Measurements from ENCODE around the gene PDCL3. TPM values are rescaled to one million over a fixed set of nuclear protein-coding genes. Genes with fewer than 3 reads are reported as not detected.

PDCL3 gene
- 32.9 to 49.7 TPM (median 36.1 TPM) in 5 replicates for total RNA-seq (2022; extraction: Qiagen RNA extraction)

GRCh38 chr2:100562613-100563406 lies at the start of gene PDCL3:
Gene PDCL3, plus strand, starts transcription at chr2:100562993. Its CDS starts 75 bp downstream, at chr2:100563068.

Other genes with a start within 250 kb of the PDCL3 start
- 1.7 to 3.0 TPM (median 2.6 TPM) in 5 replicates for gene LONRF2, start 240.5 kb upstream of the PDCL3 start, total RNA-seq (2022; extraction: Qiagen RNA extraction)
- gene CHST10, start 145.3 kb upstream of the PDCL3 start, total RNA-seq (2022; extraction: Qiagen RNA extraction), result 13.3 to 15.5 TPM (median 14.9 TPM) in 5 replicates
- gene NMS, start 92.5 kb upstream of the PDCL3 start, total RNA-seq (2022; extraction: Qiagen RNA extraction), result not detected in 5 replicates

Data from A549 treated with Mapracorat at 1 μM for 4 hours (cell line).